ENCODE data around the gene AFF1.

GRCh38 chr4:87006676-87007527 is 72.1 kb downstream of the AFF1 start:
- TF ChIP-seq CTCF (IDR thresholded peaks at IDR 0.05) (peak in 1 of 4 experiments; percentile 41), POLR2A (IDR thresholded peaks at IDR 0.05) (peak; percentile 86 to 91)

All from uterus (tissue), 2 donors.